ENCODE results near the gene SYNJ2BP. TPM values are rescaled to one million over a fixed set of nuclear protein-coding genes. Genes with fewer than 3 reads are reported as not detected.
"Not testable (repeated sequence)": the region's sequence is repeated elsewhere in the genome, so short reads cannot be mapped to it uniquely, and the experiment has no call there.

Gene SYNJ2BP
- total RNA-seq, 2 experiments from 2014 or later, result 6.2 to 9.2 TPM

DNA sequence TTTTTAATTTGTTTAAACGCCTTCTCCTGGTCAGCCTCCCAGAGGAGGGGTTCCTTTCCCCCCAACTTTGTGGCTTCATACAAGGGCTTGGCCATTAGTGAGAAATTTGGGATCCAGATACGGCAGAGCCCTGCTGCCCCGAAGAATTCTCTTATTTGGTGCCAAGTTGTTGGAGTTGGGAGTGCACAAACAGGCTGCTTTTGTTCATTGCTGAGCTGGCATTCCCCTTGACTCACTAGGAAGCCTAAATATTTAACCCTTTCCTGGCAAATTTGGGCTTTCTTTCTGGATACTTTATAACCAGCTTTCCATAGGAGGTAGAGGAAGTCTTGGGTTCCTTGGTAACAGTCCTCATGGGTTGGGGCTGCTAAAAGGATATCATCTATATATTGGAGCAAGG is 24.8 kb upstream of the SYNJ2BP start:
- no peak for DNase-seq (ENCODE audit: low spot score)
- no peak overlapping the region for H3K4me3 ChIP-seq (ENCODE audit: low read depth, low read length, poor library complexity, severe bottlenecking)
- H3K4me2 ChIP-seq (ENCODE audit: low read length), result no peak overlapping the region
- ChIA-PET POLR2A (no interaction called here), CTCF (ENCODE audit: unreplicated experiment) (no interaction called here)
- intact Hi-C loops (cut with micrococcal nuclease; ENCODE audit: unreplicated experiment), result no loop called here
- no peak overlapping the region for H2AFZ ChIP-seq (ENCODE audit: low read length)
- no peaks in the 10 kb centered on the region for H3K4me1 ChIP-seq (ENCODE audit: insufficient read depth, low read length, poor library complexity, severe bottlenecking)
- H3K27ac ChIP-seq (ENCODE audit: low read depth, low read length, poor library complexity, severe bottlenecking), result no peak overlapping the region
- TF ChIP-seq CTCF (conservative IDR thresholded peaks at IDR 0.05; ENCODE audit: low read length) (no peak), EZH2phosphoT487 (IDR thresholded peaks at IDR 0.05; ENCODE audit: borderline replicate concordance, low read depth, low read length) (no peak)
- BruUV-seq (replicated peaks), result no TSS peak
- no peaks in the 10 kb centered on the region for H3K9me2 ChIP-seq (ENCODE audit: insufficient read depth, low read length)
- 0 out of 2 replicates have a peak, but pooled peaks cover 16% of the 10 kb centered on the region for H3K9me3 ChIP-seq (ENCODE audit: low read length)
- no peaks in the 10 kb centered on the region for H3K36me3 ChIP-seq (ENCODE audit: insufficient read depth, low read length)
- no peaks in the 10 kb centered on the region for H3K79me2 ChIP-seq (ENCODE audit: insufficient read depth, low read depth, low read length)
- no peaks in the 10 kb centered on the region for H4K20me1 ChIP-seq (ENCODE audit: insufficient read depth, low read length)

DNA sequence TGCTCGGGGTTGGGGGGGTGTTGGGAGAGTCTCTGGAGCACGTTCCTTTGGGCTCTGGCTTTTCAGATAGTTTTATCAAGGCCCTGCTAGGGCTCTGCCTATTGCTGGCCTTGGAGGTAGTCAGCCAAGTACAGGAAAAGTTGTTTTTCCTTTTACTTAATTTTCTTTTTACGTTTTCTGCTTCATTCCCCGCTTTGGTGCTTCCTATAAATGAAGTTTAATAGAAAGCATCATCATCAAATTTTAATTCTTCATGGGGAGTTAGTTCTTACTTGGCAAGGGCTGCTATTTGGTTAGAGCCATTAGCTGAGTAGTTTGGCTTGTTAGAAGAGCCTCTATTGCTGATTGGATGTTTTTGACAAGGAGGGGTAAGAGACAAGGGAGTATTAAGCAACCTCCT is 20.0 kb upstream of the SYNJ2BP start:
- Histone ChIP-seq H3K27ac (ENCODE audit: low read depth, low read length, poor library complexity, severe bottlenecking) (no peak overlapping the region), H3K4me3 (ENCODE audit: low read depth, low read length, poor library complexity, severe bottlenecking) (no peak overlapping the region), H3K36me3 (ENCODE audit: insufficient read depth, low read length) (no peaks in the 10 kb centered on the region), H3K9me3 (ENCODE audit: low read length) (0 out of 2 replicates have a peak, but pooled peaks cover 7% of the 10 kb centered on the region), H3K4me2 (ENCODE audit: low read length) (no peak overlapping the region), H3K9me2 (ENCODE audit: insufficient read depth, low read length) (no peaks in the 10 kb centered on the region), H2AFZ (ENCODE audit: low read length) (no peak overlapping the region), H4K20me1 (ENCODE audit: insufficient read depth, low read length) (no peaks in the 10 kb centered on the region), H3K4me1 (ENCODE audit: insufficient read depth, low read length, poor library complexity, severe bottlenecking) (no peaks in the 10 kb centered on the region), H3K79me2 (ENCODE audit: insufficient read depth, low read depth, low read length) (no peaks in the 10 kb centered on the region)
- ChIA-PET POLR2A (no interaction called here), CTCF (ENCODE audit: unreplicated experiment) (no interaction called here)
- intact Hi-C loops (cut with micrococcal nuclease; ENCODE audit: unreplicated experiment), result no loop called here
- no TSS peak for BruUV-seq (replicated peaks)
- no peak for DNase-seq (ENCODE audit: low spot score)
- TF ChIP-seq CTCF (conservative IDR thresholded peaks at IDR 0.05; ENCODE audit: low read length), result no peak
- TF ChIP-seq EZH2phosphoT487 (IDR thresholded peaks at IDR 0.05; ENCODE audit: borderline replicate concordance, low read depth, low read length), result no peak

DNA sequence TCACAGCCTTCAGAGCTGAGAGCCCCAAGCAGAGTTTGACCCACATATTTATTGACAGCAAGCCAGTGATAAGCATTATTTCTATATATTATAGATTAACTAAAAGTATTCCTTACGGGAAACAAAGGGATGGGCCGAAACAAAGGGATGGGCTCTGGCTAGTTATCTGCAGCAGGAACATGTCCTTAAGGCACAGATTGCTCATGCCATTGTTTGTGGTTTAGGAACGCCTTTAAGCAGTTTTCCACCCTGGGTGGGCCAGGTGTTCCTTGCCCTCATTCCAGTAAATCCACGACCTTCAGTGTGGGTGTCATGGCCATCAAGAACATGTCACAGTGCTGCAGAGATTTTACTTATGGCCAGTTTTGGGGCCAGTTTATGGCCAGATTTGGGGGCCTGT is 9.7 kb upstream of the SYNJ2BP start:
- intact Hi-C loops (cut with micrococcal nuclease; ENCODE audit: unreplicated experiment), result not testable (repeated sequence)

More for the DNA sequence above, 9.7 kb upstream of the SYNJ2BP start:
- CTCF ChIA-PET (ENCODE audit: unreplicated experiment); H3K4me3 ChIP-seq (ENCODE audit: low read depth, low read length, poor library complexity, severe bottlenecking); H3K4me2 ChIP-seq (ENCODE audit: low read length); H4K20me1 ChIP-seq (ENCODE audit: insufficient read depth, low read length); H3K36me3 ChIP-seq (ENCODE audit: insufficient read depth, low read length); H2AFZ ChIP-seq (ENCODE audit: low read length); BruUV-seq (replicated peaks); H3K9me3 ChIP-seq (ENCODE audit: low read length); H3K4me1 ChIP-seq (ENCODE audit: insufficient read depth, low read length, poor library complexity, severe bottlenecking); DNase-seq (ENCODE audit: low spot score); POLR2A ChIA-PET; H3K79me2 ChIP-seq (ENCODE audit: insufficient read depth, low read depth, low read length); H3K27ac ChIP-seq (ENCODE audit: low read depth, low read length, poor library complexity, severe bottlenecking); H3K9me2 ChIP-seq (ENCODE audit: insufficient read depth, low read length): not testable (repeated sequence)

Measured in OCI-LY7 (cell line).